Spleen (tissue), 11 donors: Measurements from ENCODE around the gene NACA. TPM values are rescaled to one million over a fixed set of nuclear protein-coding genes. Genes with fewer than 3 reads are reported as not detected.

Experiments used
- DNase-seq: peaks from one replicate; pipeline ENCODE4 v3.0.0-alpha.2; 2020
- H3K27ac ChIP-seq, 8 donors: fragments of 200-600 bp; sonication (generic) in 7 of 8; 1 replicate in 4 of 8; 2 replicates in 4 of 8; pipeline versions ENCODE4 v1.5.0 to v1.8.0; 2016 to 2021; ENCODE audit warnings: inconsistent platforms in 4 of 8, mild to moderate bottlenecking in 4 of 8, moderate library complexity in 1 of 8
- H3K27me3 ChIP-seq, 7 donors: fragments of 200-600 bp; sonication (generic) in 6 of 7; replicated peaks in 1 of 7; 1 replicate in 4 of 7; 2 replicates in 3 of 7; pipeline versions ENCODE4 v1.5.0 to v1.8.0; 2016 to 2021; ENCODE audit warnings: inconsistent platforms in 3 of 7, mild to moderate bottlenecking in 1 of 7
- H3K36me3 ChIP-seq, 6 donors: fragments of 200-600 bp; sonication (generic) in 5 of 6; 1 replicate in 4 of 6; 2 replicates in 2 of 6; pipeline versions ENCODE4 v1.5.0 to v1.8.0; 2016 to 2021; ENCODE audit warnings: inconsistent platforms in 2 of 6
- H3K4me1 ChIP-seq, 6 donors: fragments of 200-600 bp; sonication (generic) in 5 of 6; 1 replicate in 3 of 6; 2 replicates in 3 of 6; pipeline versions ENCODE4 v1.5.0 to v1.8.0; 2016 to 2021; ENCODE audit warnings: inconsistent platforms in 3 of 6
- H3K4me3 ChIP-seq, 8 donors: fragments of 200-600 bp; sonication (generic) in 7 of 8; 1 replicate in 4 of 8; 2 replicates in 4 of 8; pipeline versions ENCODE4 v1.5.0 to v1.8.0; 2016 to 2021; ENCODE audit warnings: inconsistent platforms in 4 of 8, mild to moderate bottlenecking in 4 of 8, moderate library complexity in 2 of 8
- H3K9me3 ChIP-seq, 8 donors: fragments of 200-600 bp; sonication (generic) in 7 of 8; 1 replicate in 4 of 8; 2 replicates in 4 of 8; pipeline versions ENCODE4 v1.5.0 to v1.8.0; 2016 to 2021; ENCODE audit warnings: inconsistent platforms in 4 of 8
- POLR2A ChIP-seq, 3 donors: fragments of 450-650 bp; IDR thresholded peaks; one replicate each; pipeline ENCODE4 v1.5.1; 2017; ENCODE audit warnings: antibody characterized with exemption in 3 of 3, mild to moderate bottlenecking in 1 of 3
- POLR2AphosphoS5 ChIP-seq, 3 donors: sonication (generic); formaldehyde crosslinking; IDR thresholded peaks; one replicate each; pipeline ENCODE4 v1.5.1; 2017; ENCODE audit warnings: antibody characterized with exemption in 3 of 3
- WGBS, 5 donors: extraction: QIAGEN DNeasy Blood & Tissue Kit in 3 of 5; methylation state at CpG; one replicate each; pipeline versions ENCODE4 v1.1.5 to v1.1.7; 2013 to 2018; 5-methylcytosine and 5-hydroxymethylcytosine counted together
- intact Hi-C: fragments of 100-400 bp; cut with DNase I; formaldehyde crosslinking; loops from one replicate; pipeline ENCODE4 v1.15.0; 2023; ENCODE audit warnings: low total_unique reads
- polyA plus RNA-seq, 3 donors: library from polyadenylated mRNA; stranded (reverse); fragments of 200-250 nt; gene quantifications; one replicate each; pipeline ENCODE4 v1.2.1, GENCODE V29; 2013
- total RNA-seq, 7 donors: library from RNA; depleted of rRNA in 3 of 7; stranded (reverse); fragments of >200 nt in 3 of 7; fragmentation: NEBNext Ultra II Directional in 4 of 7; extraction: Animal tissue kit (Norgen Biotek cat#: 25700) in 4 of 7; gene quantifications; one replicate each; pipeline versions ENCODE4 v1.1.0 to v1.2.1, GENCODE V29; 2016 to 2021
- TF ChIP-seq, protein P1 (sequence below), 11 experiments: fragments of 200-600 bp in 7 of 11; fragments of 450-650 bp in 4 of 11; sonication (generic) in 4 of 11; IDR thresholded peaks in 8 of 11; conservative IDR thresholded peaks in 3 of 11; 1 replicate in 7 of 11; 2 replicates in 4 of 11; pipeline versions ENCODE4 v1.4.0 to v1.8.0; 2016 to 2021; ENCODE audit warnings: antibody characterized with exemption in 11 of 11, inconsistent platforms in 4 of 11, mild to moderate bottlenecking in 1 of 11
- donor health status: healthy with polysubstance abuse.
- donor health status: DM: no; HTN: no; CAD: no; lungs with moderate emphysema.
- donor health status: DM: no; HTN: no; CAD: no.
- donor health status: Bipolar disorder and iron deficiency.
- donor health status: healthy.
- donor health status: DM: no; HTN: no; CAD: no.
- donor health status: DM: yes; HTN: yes; CAD: no.

The NACA gene
- total and polyA plus RNA-seq, 10 donors, result 535 to 3,231 (median 780) TPM

DNA sequence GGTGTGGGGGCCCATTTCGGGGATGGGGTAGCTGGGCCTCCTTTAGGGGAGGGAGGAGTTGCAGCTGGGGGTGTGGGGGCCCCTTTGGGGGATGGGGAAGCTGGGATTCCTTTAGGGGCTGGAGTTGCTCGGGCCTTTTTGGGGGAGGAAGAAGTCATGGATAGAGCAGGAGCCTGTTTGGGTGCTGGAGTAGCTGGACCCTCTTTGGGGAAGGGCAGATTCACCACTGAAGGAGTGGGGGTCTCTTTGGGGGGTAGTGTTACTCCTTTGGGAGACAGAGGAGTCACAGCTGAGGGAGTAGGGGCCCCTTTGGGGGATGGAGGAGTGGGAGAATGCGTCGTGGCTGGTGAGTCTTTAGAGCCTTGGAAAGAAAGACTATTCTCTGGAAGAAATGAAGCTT is 6.5 kb downstream of the NACA start:
- H3K36me3 ChIP-seq, result peaks cover 0 to 95% (median 41%) of the 10 kb centered on the region in 6 donors
- peak overlapping the region in 5 of 8 donors; percentile 9 to 97 (median 78) for H3K27ac ChIP-seq
- no peaks in the 10 kb centered on the region for H3K27me3 ChIP-seq
- peaks cover 49 to 97% (median 67%) of the 10 kb centered on the region in 6 donors for H3K4me1 ChIP-seq
- 37 to 50% (median 43%) methylated on average over 4 of the region's 4 CpGs for WGBS, 5 donors
- no peak for TF ChIP-seq POLR2A (IDR thresholded peaks at IDR 0.05)
- TF ChIP-seq, protein P1, sequence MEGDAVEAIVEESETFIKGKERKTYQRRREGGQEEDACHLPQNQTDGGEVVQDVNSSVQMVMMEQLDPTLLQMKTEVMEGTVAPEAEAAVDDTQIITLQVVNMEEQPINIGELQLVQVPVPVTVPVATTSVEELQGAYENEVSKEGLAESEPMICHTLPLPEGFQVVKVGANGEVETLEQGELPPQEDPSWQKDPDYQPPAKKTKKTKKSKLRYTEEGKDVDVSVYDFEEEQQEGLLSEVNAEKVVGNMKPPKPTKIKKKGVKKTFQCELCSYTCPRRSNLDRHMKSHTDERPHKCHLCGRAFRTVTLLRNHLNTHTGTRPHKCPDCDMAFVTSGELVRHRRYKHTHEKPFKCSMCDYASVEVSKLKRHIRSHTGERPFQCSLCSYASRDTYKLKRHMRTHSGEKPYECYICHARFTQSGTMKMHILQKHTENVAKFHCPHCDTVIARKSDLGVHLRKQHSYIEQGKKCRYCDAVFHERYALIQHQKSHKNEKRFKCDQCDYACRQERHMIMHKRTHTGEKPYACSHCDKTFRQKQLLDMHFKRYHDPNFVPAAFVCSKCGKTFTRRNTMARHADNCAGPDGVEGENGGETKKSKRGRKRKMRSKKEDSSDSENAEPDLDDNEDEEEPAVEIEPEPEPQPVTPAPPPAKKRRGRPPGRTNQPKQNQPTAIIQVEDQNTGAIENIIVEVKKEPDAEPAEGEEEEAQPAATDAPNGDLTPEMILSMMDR (IDR thresholded peaks at IDR 0.05 in 8 of 11, conservative IDR thresholded peaks at IDR 0.05 in 3 of 11), result no peak
- TF ChIP-seq POLR2AphosphoS5 (IDR thresholded peaks at IDR 0.05), result no peak
- H3K4me3 ChIP-seq, result no peak overlapping the region
- intact Hi-C loops, result no loop called here
- no peaks in the 10 kb centered on the region for H3K9me3 ChIP-seq
- no peak for DNase-seq

DNA sequence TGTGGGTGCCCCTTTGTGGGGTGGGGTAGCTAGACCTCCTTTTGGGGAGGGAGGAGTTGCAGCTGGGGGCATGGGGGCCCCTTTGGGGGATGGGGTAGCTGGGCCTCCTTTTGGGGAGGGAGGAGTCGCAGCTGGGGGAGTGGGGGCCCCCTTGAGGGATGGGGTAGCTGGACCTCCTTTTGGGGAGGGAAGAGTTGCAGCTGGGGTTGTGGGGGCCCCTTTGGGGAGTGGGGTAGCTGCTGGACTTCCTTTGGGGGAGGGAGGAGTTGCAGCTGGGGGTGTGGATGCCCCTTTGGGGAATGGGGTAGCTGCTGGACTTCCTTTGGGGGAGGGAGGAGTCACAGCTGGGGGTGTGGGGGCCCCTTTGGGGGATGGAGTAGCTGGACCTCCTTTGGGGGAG is 7.0 kb downstream of the NACA start:
- 20 to 70% (median 31%) methylated on average over 1 of the region's 1 CpG for WGBS, 5 donors
- Histone ChIP-seq H3K27me3 (no peaks in the 10 kb centered on the region), H3K4me3 (no peak overlapping the region), H3K4me1 (peaks cover 44 to 97% (median 62%) of the 10 kb centered on the region in 6 donors), H3K27ac (peak overlapping the region in 4 of 8 donors; percentile 9 to 97 (median 60)), H3K9me3 (no peaks in the 10 kb centered on the region), H3K36me3 (peaks cover 0 to 98% (median 46%) of the 10 kb centered on the region in 6 donors)
- no peak for DNase-seq
- TF ChIP-seq POLR2AphosphoS5 (IDR thresholded peaks at IDR 0.05) (no peak), POLR2A (IDR thresholded peaks at IDR 0.05) (no peak)
- TF ChIP-seq, protein P1 (IDR thresholded peaks at IDR 0.05 in 8 of 11, conservative IDR thresholded peaks at IDR 0.05 in 3 of 11), result no peak
- intact Hi-C loops, result no loop called here

DNA sequence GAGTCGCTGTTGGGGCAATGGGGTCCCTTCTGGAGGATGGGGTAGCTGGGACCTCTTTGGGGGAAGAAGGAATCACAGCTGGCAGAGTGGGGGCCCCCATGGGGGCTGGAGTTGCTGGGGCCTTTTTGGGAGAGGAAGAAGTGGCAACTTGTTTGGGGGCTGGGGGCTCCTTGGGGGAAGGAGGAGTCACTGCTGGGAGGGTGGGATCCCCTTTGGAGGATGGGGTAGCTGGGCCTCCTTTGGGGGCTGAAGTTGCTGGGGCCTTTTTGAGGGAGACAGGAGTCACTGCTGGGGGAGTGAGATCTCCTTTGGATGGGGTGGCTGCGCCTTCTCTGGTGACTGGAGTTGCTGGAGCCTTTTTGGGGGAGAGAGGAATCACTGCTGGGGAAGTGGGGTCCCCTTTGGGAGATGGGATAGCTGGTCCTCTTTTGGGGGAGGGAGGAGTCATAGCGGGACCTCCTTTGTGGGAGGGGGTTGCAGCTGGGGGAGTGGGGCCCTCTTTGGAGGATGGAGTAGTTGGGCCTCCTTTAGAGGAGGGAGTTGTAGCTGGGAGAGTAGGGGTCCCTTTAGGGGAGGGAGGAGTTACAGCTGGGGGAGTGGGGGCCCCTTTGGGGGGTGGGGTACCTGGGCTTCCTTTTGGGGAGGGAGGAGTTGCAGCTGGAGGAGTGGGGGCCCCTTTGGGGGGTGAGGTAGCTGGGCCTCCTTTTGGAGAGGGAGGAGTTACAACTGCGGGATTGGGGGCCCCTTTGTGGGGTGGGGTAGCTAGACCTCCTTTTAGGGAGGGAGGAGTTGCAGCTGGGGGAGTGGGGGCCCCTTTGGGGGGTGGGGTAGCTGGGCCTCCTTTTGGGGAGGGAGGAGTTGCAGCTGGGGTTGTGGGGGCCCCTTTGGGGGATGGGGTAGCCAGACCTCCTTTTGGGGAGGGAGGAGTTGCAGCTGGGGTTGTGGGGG is 7.9 kb downstream of the NACA start:
- Histone ChIP-seq H3K27me3 (no peaks in the 10 kb centered on the region), H3K27ac (peak overlapping the region in 3 of 8 donors; percentile 5 to 97 (median 95)), H3K9me3 (no peaks in the 10 kb centered on the region), H3K4me3 (no peak overlapping the region), H3K4me1 (peaks cover 35 to 89% (median 53%) of the 10 kb centered on the region in 6 donors), H3K36me3 (peaks cover 0 to 98% (median 56%) of the 10 kb centered on the region in 6 donors)
- intact Hi-C loops, result no loop called here
- WGBS, 5 donors, result 62 to 74% (median 70%) methylated on average over 4 of the region's 4 CpGs
- no peak for DNase-seq
- TF ChIP-seq POLR2A (IDR thresholded peaks at IDR 0.05), result no peak
- TF ChIP-seq, protein P1 (IDR thresholded peaks at IDR 0.05 in 8 of 11, conservative IDR thresholded peaks at IDR 0.05 in 3 of 11), result no peak
- no peak for TF ChIP-seq POLR2AphosphoS5 (IDR thresholded peaks at IDR 0.05)

DNA sequence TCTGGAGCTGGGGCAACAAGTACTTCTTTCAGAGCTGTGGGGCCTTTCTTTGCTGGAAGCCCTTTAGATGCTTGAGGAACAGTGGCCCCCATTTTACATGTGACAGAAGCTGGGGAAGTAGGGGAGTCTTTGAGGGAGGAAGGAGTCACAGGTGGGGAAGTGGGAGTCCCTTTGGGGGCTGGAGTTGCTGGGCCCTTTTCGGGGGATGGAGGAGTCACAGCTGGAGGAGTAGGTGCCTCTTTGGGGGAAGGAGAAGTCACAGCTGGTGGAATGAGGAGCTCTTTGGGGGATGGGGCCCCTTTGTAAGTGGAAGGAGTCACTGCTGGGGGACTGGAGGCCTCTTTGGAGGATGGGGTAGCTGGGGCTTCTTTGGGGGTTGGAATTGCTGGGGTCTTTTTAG is 8.6 kb downstream of the NACA start:
- peaks cover 0 to 98% (median 63%) of the 10 kb centered on the region in 6 donors for H3K36me3 ChIP-seq
- H3K27ac ChIP-seq, result peak overlapping the region in 2 of 8 donors; percentile 21 to 97
- DNase-seq, result no peak

More for the DNA sequence above, 8.6 kb downstream of the NACA start:
- Histone ChIP-seq H3K4me3 (no peak overlapping the region), H3K4me1 (peaks cover 28 to 82% (median 45%) of the 10 kb centered on the region in 6 donors), H3K27me3 (no peaks in the 10 kb centered on the region), H3K9me3 (no peaks in the 10 kb centered on the region)
- intact Hi-C loops, result no loop called here
- WGBS, 5 donors, result 20 to 63% (median 42%) methylated on average over 1 of the region's 1 CpG
- TF ChIP-seq POLR2AphosphoS5 (IDR thresholded peaks at IDR 0.05), result no peak
- no peak for TF ChIP-seq POLR2A (IDR thresholded peaks at IDR 0.05)
- TF ChIP-seq, protein P1 (IDR thresholded peaks at IDR 0.05 in 8 of 11, conservative IDR thresholded peaks at IDR 0.05 in 3 of 11), result no peak
